Measurements from ENCODE around the gene CSGALNACT2.
"Not testable (repeated sequence)": the region's sequence is repeated elsewhere in the genome, so short reads cannot be mapped to it uniquely, and the experiment has no call there.

CSGALNACT2 gene

GRCh38 chr10:43151371-43151770 lies 13.1 kb downstream of the CSGALNACT2 start:
- no peak for DNase-seq

- DNase-seq, result no peak
Observed at GRCh38 chr10:43153901-43154300, 15.7 kb downstream of the CSGALNACT2 start.

- DNase-seq, result no peak
Observed at GRCh38 chr10:43155221-43155620, 17.0 kb downstream of the CSGALNACT2 start.

GRCh38 chr10:43155741-43156140 lies 17.5 kb downstream of the CSGALNACT2 start:
- DNase-seq, result no peak

GRCh38 chr10:43156590-43157341 lies 18.5 kb downstream of the CSGALNACT2 start:
- DNase-seq, result no peak

- no peak for DNase-seq
Observed at GRCh38 chr10:43158636-43159035, 20.4 kb downstream of the CSGALNACT2 start.

- no peak for DNase-seq
Observed at GRCh38 chr10:43160046-43160920, 22.0 kb downstream of the CSGALNACT2 start.

GRCh38 chr10:43160921-43161255 lies 22.6 kb downstream of the CSGALNACT2 start:
- DNase-seq, result no peak

GRCh38 chr10:43162604-43163003 lies 24.4 kb downstream of the CSGALNACT2 start:
- no peak for DNase-seq

- no peak for DNase-seq
Observed at GRCh38 chr10:43166207-43166879, 28.1 kb downstream of the CSGALNACT2 start.

- DNase-seq, result no peak
Observed at GRCh38 chr10:43166880-43167497, 28.7 kb downstream of the CSGALNACT2 start.

GRCh38 chr10:43167498-43167889 lies 29.2 kb downstream of the CSGALNACT2 start:
- no peak for DNase-seq

GRCh38 chr10:43170491-43170890 lies 32.2 kb downstream of the CSGALNACT2 start:
- DNase-seq, result no peak

GRCh38 chr10:43172645-43173044 lies 34.4 kb downstream of the CSGALNACT2 start:
- DNase-seq, result no peak

GRCh38 chr10:43173120-43173519 lies 34.9 kb downstream of the CSGALNACT2 start:
- DNase-seq, result no peak

- no peak for DNase-seq
Observed at GRCh38 chr10:43174969-43175368, 36.7 kb downstream of the CSGALNACT2 start.

GRCh38 chr10:43176271-43176670 lies 38.0 kb downstream of the CSGALNACT2 start:
- DNase-seq, result no peak

- DNase-seq, result no peak
Observed at GRCh38 chr10:43177595-43177994, 39.4 kb downstream of the CSGALNACT2 start.

- no peak for DNase-seq
Observed at GRCh38 chr10:43181146-43181545, 42.9 kb downstream of the CSGALNACT2 start.

GRCh38 chr10:43183764-43184163 lies 45.5 kb downstream of the CSGALNACT2 start:
- DNase-seq, result not testable (repeated sequence)

GRCh38 chr10:43186150-43186549 lies 47.9 kb downstream of the CSGALNACT2 start:
- DNase-seq, result no peak

- no peak for DNase-seq
Observed at GRCh38 chr10:43187213-43187612, 49.0 kb downstream of the CSGALNACT2 start.

GRCh38 chr10:43188702-43189101 lies 50.5 kb downstream of the CSGALNACT2 start:
- no peak for DNase-seq
